Activated naive CD4-positive, alpha-beta T cell (primary cell): ENCODE measurements around the gene USP33.
"Not testable (repeated sequence)": the region's sequence is repeated elsewhere in the genome, so short reads cannot be mapped to it uniquely, and the experiment has no call there.

Experiments
- DNase-seq, 4 experiments: peaks; one replicate each; lab custom pipeline; 2025; lab: John Stamatoyannopoulos, UW

USP33 gene

DNA sequence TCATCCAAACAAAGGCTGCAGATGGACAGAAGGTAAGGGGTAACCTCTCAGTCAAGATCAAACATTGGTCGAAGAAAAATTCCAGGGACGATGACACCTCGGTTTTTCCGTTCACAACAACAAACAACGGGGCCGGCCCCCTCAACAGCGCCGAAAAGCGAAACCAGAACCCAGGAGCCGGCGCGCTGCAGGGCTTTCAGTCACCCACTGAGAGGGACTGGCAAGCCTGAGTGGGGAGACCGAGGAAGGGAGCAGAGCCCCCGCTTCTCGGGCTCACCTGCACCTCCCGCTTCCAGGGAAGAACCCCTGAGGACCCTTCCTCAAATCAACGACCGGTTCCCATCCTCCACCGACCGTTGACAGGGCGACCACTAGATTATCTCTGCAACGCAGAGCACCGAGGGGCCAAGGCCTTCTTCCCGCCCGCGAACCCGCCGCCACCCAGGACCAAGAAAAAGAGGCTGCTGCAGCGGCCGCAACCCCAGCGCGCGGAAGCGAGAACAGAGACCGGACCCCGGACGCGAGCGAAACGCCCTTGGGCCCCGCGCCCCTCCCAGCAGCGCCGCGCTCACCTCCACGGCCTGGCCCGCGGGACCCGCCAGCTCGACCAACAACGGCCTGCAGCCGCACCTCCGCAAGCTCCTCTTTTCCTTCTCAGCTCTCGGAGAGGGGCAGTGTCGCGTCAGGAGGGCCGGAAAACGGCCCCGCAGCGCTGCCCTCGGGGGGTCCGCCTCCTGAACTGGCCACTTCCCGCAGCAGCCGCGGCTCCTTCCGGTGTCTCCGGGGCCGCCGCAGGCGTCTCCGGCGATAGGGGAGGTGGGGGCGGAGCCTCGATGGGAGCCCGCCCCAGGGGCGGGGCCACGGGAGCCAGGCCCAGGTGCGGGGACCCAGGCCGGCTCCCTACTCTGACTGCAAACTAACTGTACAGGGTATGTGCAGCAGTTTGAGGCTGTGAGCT, at the start of gene USP33:
USP33 (minus strand) TSS at position 782 of the 958 bp plus-strand sequence. CDS start 18,155 bp downstream, outside the sequence.
- DNase-seq = peak; percentile 68 to 91 (median 78)

DNA sequence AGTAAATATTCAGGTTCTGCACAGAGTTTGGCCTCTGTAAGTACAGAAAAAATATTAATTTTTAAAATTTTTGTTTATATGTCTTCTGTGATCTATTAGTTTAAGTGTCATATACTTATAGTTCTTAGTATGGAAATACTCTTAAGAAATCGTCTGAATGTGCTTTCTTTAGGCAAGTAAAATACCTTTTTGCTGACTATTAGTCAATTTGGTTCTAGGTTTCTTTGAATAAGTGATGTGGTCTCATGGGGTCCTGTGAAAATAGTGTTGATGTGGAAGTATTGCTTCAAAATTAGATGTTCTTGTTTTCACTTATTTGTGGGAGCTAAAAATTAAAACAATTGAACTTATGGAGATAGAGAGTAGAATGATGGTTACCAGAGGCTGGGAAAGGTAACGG, 43.7 kb upstream of the USP33 start:
- DNase-seq = no peak

GRCh38 chr1:77802026-77802425, 42.4 kb upstream of the USP33 start:
- DNase-seq = no peak

GRCh38 chr1:77797991-77798390, 38.3 kb upstream of the USP33 start:
- DNase-seq = no peak

DNA sequence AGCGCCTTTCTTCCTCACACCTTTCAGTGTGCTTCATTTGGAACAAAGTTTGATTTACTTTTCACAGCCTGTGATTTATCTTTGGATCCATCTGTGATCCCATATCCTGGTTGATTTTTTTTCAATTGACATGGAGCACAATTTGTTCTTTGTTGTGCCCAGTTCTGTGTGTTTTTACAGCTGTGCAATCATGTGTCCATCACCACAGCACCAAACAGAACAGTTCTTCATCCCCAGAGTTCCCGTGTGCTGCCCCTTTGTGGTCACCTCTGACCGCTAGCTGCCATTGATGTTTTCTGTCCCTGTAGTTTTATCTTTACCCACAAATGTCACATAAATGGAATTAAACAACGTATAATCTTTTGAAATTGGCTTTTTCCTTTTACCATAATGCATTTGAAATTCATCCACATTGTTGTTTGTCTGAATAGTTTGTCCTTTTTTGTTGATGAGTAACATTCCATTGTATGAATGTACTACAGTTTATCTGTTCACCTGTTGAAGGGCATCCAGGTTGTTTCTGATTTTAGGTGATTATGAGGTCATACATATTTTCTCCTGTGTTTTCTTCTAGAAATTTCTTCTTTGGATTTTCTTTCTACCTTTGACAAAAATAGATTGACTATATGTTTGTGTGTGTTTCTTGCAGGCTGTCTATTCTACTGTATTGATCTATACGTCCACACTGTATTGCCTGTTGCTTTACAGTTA, 37.2 kb upstream of the USP33 start:
- DNase-seq = no peak

- no peak for DNase-seq
Measured at GRCh38 chr1:77794550-77794949, 34.9 kb upstream of the USP33 start.

- not testable (repeated sequence) for DNase-seq
Measured at GRCh38 chr1:77786093-77786741, 26.6 kb upstream of the USP33 start.

GRCh38 chr1:77783141-77783540, 23.5 kb upstream of the USP33 start:
- no peak for DNase-seq

- DNase-seq = no peak
Measured at GRCh38 chr1:77781683-77782082, 22.0 kb upstream of the USP33 start.

DNA sequence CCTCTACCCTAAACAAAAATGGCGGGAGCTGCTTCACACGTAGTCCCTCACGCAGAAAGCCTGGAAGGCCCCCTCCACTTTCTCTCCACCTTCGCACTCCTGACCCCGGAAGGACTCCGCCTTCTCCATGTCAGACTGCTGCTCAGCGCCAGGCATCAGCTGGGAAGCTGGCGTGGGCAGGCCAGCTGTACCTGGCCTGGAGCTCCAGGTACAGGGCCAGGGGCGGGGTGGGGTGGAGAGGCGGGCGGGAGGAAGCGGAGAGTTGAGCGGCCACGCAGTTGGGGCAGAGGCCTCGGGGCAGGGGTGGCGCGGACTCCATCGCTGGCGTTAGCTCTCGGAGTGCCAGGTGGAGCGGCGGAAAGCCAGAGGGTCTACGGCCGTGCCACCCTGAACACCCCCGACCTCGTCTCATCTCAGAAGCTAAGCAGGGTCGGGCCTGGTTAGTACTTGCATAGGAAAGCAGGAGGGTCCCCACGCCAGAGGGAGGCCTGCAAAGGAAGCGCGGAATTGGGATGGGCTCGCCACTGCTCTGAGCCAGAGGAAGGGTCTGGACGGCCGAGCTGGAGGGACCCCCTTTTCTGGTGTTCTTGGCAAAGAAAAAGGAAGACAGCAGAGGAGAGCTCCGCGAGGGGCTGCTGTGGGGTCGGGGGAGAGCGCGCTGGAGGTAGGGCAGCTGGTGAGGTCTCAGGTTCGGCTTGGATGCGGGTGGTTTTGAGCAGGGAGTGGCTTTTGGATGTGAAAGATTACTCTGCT, 20.1 kb upstream of the USP33 start, which contains the start of gene MIGA1:
MIGA1 (plus strand) TSS at position 121 of the 753 bp plus-strand sequence. CDS start 3,604 bp downstream, outside the sequence.
- peak; percentile 22 to 73 (median 58) for DNase-seq

DNA sequence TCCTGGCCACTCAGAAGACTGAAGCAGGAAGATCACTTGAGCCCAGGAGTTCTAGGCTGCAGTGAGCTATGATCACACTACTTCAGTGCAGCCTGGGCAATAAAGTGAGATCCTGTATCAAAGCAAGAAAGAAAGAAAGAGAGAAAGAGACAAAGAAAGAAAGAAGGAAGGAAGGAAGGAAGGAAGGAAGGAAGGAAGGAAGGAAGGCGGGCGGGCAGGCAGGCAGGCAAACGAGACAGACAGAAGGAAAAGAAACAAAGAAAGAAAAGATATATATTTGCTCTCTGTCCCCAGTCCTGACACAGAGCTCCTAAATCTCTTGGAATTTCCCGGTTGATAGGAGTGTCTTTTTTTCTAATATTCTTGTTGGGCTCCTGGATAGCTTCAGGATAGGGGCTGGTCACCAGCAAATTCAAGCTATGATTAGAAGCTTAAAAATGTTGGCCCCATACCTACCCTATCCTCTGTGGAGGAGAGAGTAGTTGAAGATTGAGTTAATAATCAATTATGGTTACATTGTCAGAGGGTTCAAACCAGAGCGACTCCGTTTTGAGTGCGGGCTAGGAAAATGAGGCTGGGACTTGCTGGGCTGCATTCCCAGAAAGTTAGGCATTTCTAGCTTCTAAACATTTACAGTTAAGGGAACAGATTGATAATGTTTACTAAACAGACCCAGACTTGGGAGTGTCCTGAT, 16.5 kb upstream of the USP33 start:
- no peak for DNase-seq

GRCh38 chr1:77768006-77768405, 8.4 kb upstream of the USP33 start:
- no peak for DNase-seq

GRCh38 chr1:77762072-77762476, 2.4 kb upstream of the USP33 start:
- DNase-seq = no peak

DNA sequence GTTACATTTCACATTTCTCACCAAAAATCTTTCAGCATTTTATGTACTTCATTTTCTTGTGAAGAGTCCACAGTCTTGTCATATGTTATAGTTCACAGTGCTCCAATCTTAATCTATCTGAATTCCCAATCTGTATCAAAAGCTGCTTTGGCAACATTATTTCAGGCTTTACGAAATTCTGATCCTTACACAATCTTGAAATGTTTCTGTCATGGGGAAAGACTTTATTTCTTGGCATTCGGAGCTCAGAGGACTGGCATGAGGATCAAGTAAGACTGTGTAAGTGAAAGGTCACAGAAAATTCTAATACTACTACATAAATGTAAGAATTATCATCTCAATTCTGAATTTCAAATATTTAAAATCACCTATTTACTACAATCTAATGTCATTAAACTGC, 2.0 kb downstream of the USP33 start:
- DNase-seq = no peak

GRCh38 chr1:77757066-77757584, 2.5 kb downstream of the USP33 start:
- no peak for DNase-seq

DNA sequence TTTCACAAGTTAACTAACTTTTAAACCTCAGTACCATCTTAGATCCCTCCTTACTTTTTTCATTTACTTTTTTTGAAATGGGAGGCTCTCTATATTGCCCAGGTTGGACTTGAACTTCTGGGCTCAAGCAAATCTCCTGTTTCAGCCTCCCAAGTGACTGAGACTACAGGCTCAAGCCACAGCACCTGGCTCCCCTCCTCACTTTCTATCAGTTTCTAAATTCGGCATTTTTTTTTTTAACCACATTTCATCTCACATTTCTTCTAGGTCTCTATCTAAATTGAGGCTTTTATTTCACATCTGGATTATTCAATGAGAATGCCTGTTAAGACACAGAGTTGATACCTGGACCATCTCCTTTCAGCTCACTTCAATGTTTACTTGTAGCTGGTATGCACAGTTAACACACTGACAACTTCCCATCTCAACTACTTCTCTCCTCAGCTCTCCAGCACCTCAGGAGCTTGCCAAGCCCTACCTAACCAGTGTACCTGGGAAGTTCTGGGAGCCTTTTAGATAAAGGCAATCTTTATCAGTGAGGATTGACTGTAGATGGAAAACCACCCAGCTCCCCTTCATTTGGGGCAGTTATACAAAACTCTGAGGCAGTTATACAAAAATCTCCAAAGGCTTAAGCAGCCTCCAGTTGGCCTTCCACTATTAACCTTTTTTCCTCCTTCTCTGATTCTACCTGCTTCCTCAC, 3.4 kb downstream of the USP33 start:
- DNase-seq = no peak

GRCh38 chr1:77749489-77749888, 10.2 kb downstream of the USP33 start:
- DNase-seq = not testable (repeated sequence)

GRCh38 chr1:77744576-77744975, 15.1 kb downstream of the USP33 start:
- DNase-seq = no peak

GRCh38 chr1:77742011-77742555, 17.6 kb downstream of the USP33 start:
- DNase-seq = no peak

DNA sequence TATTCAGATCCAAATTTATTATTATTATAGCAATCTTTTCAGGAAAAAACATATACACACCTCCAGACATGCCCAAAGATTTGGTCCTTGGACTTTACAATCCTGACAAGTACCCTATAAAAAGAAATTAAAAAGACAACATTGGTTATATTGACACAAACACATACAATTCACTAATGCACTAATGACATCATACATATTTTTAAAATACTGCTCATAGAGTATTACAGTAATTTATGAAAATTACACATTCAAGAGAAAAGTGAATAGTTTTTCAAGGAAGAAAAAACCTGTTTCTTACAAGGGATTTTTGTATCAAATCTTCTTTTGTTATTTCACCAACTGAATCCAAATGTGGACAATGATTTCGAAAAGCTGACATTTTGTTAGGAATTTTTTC, 18.3 kb downstream of the USP33 start:
- no peak for DNase-seq
